ENCODE data around the gene CHPF2. TPM values are rescaled to one million over a fixed set of nuclear protein-coding genes. Genes with fewer than 3 reads are reported as not detected.

The CHPF2 gene
- total and polyA plus RNA-seq, 2 experiments from 2014 or later, result 48.0 to 120 TPM

- Histone ChIP-seq H3K27me3 (replicated peaks; ENCODE audit: insufficient read depth) (no peaks in the 10 kb centered on the region), H3K9me2 (ENCODE audit: insufficient read depth) (no peaks in the 10 kb centered on the region), H3K36me3 (ENCODE audit: low read depth) (peaks cover 6% of the 10 kb centered on the region; the same call in 1 of the 2 replicates), H2AFZ (peak overlapping the region; percentile 92; the same call in 1 of the 2 replicates), H3K4me3 (0 out of 2 replicates have a peak overlapping the region, but pooled peaks have one; percentile 100), H4K20me1 (ENCODE audit: insufficient read depth) (peaks cover 21% of the 10 kb centered on the region; the same call in 1 of the 2 replicates), H3K9me3 (ENCODE audit: low read depth) (no peaks in the 10 kb centered on the region), H3K27ac (no peak overlapping the region), H3F3A (ENCODE audit: insufficient read depth) (peaks cover 20% of the 10 kb centered on the region), H3K9ac (no peak overlapping the region), H3K79me2 (ENCODE audit: insufficient read depth) (peaks cover 55% of the 10 kb centered on the region), H3K4me2 (ENCODE audit: unreplicated experiment) (peak overlapping the region; percentile 86), H3K4me1 (ENCODE audit: insufficient read depth) (peaks cover 29% of the 10 kb centered on the region)
- in situ Hi-C loops (cut with MboI), result no loop called here
- peak; percentile 41 for DNase-seq
- 41 to 52% methylated on average over 1 of the region's 1 CpG for WGBS, 2 experiments (ENCODE audit: low coverage in 1 of 2, low lambda C conversion rate in 2 of 2, missing lambda C conversion rate in 2 of 2)
- no peak for TF ChIP-seq EZH2 (IDR thresholded peaks at IDR 0.05; ENCODE audit: insufficient read depth, poor library complexity, severe bottlenecking)
- no peak for TF ChIP-seq EZH2phosphoT487 (IDR thresholded peaks at IDR 0.05; ENCODE audit: insufficient read depth, low read depth)
These were observed 1.2 kb upstream of the CHPF2 start for GRCh38 chr7:151231080-151231479.

DNA sequence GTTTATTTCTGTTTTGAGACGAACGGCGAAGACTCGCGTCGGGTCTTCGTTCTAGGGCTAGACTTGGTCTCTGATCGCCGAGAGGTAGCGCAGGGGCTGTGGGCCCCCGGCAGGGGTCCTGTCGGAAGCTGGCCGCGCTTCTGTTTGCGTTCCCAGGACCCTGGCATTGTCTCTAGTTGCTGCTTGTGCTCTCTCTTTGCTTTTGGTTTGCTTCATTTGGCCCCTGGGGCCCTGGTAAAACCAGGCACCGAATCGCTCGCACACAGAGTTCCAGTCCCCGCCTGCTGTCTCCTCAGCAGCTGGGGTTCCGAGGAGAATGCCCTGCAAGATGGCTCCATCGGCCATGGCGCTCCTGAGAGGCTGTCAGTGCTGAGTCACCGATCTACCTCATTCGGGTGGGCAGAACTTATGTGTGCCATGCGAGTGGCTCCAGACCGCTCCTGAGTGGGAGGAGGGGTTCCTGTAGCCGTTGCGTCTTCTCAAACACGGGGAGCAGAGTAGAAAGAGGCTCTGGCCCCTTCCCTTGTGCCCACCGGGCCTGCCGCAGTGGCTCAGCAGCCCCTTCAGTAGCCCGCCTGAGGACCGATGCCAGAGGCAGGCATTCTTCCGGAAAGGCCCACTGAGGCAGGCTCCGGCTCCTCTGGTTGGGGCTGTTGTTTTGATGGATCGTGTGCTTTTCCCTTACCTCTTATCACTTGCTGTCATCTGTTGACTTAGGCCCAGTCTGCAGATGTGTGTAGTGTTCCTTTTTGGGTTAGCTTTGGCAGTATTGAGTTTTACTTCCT lies 826 bp downstream of the CHPF2 start:
- peak; percentile 98 for DNase-seq
- no peaks in the 10 kb centered on the region for H3K27me3 ChIP-seq (replicated peaks; ENCODE audit: insufficient read depth)
- WGBS, 2 experiments (ENCODE audit: low coverage in 1 of 2, low lambda C conversion rate in 2 of 2, missing lambda C conversion rate in 2 of 2), result 1 to 2% methylated on average over 34 to 36 of the region's 36 CpGs
- peak overlapping the region; percentile 98 for H3K27ac ChIP-seq
- peak overlapping the region; percentile 92 for H2AFZ ChIP-seq
- no peaks in the 10 kb centered on the region for H3K9me2 ChIP-seq (ENCODE audit: insufficient read depth)
- TF ChIP-seq EZH2phosphoT487 (IDR thresholded peaks at IDR 0.05; ENCODE audit: insufficient read depth, low read depth) (no peak), EZH2 (IDR thresholded peaks at IDR 0.05; ENCODE audit: insufficient read depth, poor library complexity, severe bottlenecking) (no peak)
- H3F3A ChIP-seq (ENCODE audit: insufficient read depth), result peaks cover 12% of the 10 kb centered on the region; the same call in 1 of the 2 replicates
- no peaks in the 10 kb centered on the region for H3K9me3 ChIP-seq (ENCODE audit: low read depth)
- H3K36me3 ChIP-seq (ENCODE audit: low read depth), result peaks cover 16% of the 10 kb centered on the region; the same call in 1 of the 2 replicates
- H4K20me1 ChIP-seq (ENCODE audit: insufficient read depth), result peaks cover 21% of the 10 kb centered on the region; the same call in 1 of the 2 replicates
- H3K4me3 ChIP-seq, result peak overlapping the region; percentile 100
- in situ Hi-C loops (cut with MboI), result no loop called here
- peak overlapping the region; percentile 86 for H3K4me2 ChIP-seq (ENCODE audit: unreplicated experiment)
- H3K9ac ChIP-seq, result peak overlapping the region; percentile 99
- H3K4me1 ChIP-seq (ENCODE audit: insufficient read depth), result peaks cover 23% of the 10 kb centered on the region
- peaks cover 66% of the 10 kb centered on the region for H3K79me2 ChIP-seq (ENCODE audit: insufficient read depth)

DNA sequence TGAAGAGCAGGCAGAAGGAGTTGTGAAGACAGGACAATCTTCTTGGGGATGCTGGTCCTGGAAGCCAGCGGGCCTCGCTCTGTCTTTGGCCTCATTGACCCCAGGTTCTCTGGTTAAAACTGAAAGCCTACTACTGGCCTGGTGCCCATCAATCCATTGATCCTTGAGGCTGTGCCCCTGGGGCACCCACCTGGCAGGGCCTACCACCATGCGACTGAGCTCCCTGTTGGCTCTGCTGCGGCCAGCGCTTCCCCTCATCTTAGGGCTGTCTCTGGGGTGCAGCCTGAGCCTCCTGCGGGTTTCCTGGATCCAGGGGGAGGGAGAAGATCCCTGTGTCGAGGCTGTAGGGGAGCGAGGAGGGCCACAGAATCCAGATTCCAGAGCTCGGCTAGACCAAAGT lies 1.5 kb downstream of the CHPF2 start:
- H3K4me1 ChIP-seq (ENCODE audit: insufficient read depth), result peaks cover 20% of the 10 kb centered on the region
- peak overlapping the region; percentile 86 for H3K4me2 ChIP-seq (ENCODE audit: unreplicated experiment)
- no peaks in the 10 kb centered on the region for H3K27me3 ChIP-seq (replicated peaks; ENCODE audit: insufficient read depth)
- WGBS, 2 experiments (ENCODE audit: low coverage in 1 of 2, low lambda C conversion rate in 2 of 2, missing lambda C conversion rate in 2 of 2), result 83 to 85% methylated on average over 9 of the region's 9 CpGs
- H2AFZ ChIP-seq, result no peak overlapping the region
- peak overlapping the region; percentile 98 for H3K27ac ChIP-seq
- H4K20me1 ChIP-seq (ENCODE audit: insufficient read depth), result peaks cover 21% of the 10 kb centered on the region; the same call in 1 of the 2 replicates
- H3K9ac ChIP-seq, result peak overlapping the region; percentile 99
- 0 out of 2 replicates have a peak, but pooled peaks cover 6% of the 10 kb centered on the region for H3F3A ChIP-seq (ENCODE audit: insufficient read depth)
- no peaks in the 10 kb centered on the region for H3K9me2 ChIP-seq (ENCODE audit: insufficient read depth)
- no peak for DNase-seq
- H3K4me3 ChIP-seq, result peak overlapping the region; percentile 100
- no peak for TF ChIP-seq EZH2phosphoT487 (IDR thresholded peaks at IDR 0.05; ENCODE audit: insufficient read depth, low read depth)
- no peak for TF ChIP-seq EZH2 (IDR thresholded peaks at IDR 0.05; ENCODE audit: insufficient read depth, poor library complexity, severe bottlenecking)
- H3K79me2 ChIP-seq (ENCODE audit: insufficient read depth), result peaks cover 73% of the 10 kb centered on the region
- peaks cover 22% of the 10 kb centered on the region; the same call in 1 of the 2 replicates for H3K36me3 ChIP-seq (ENCODE audit: low read depth)
- in situ Hi-C loops (cut with MboI), result no loop called here
- H3K9me3 ChIP-seq (ENCODE audit: low read depth), result no peaks in the 10 kb centered on the region

DNA sequence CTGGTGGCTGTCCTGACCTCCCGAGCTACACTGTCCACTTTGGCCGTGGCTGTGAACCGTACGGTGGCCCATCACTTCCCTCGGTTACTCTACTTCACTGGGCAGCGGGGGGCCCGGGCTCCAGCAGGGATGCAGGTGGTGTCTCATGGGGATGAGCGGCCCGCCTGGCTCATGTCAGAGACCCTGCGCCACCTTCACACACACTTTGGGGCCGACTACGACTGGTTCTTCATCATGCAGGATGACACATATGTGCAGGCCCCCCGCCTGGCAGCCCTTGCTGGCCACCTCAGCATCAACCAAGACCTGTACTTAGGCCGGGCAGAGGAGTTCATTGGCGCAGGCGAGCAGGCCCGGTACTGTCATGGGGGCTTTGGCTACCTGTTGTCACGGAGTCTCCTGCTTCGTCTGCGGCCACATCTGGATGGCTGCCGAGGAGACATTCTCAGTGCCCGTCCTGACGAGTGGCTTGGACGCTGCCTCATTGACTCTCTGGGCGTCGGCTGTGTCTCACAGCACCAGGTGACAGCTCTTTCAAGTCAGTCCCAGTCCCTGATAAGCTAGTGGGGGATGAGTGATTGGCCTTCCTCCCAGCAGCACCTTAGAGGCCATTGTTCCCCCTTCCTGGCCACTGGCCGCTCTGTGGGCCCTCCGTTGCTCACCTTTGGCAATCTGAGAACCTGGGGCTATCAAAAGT lies 3.0 kb downstream of the CHPF2 start:
- H3K27ac ChIP-seq, result no peak overlapping the region
- in situ Hi-C loops (cut with MboI), result no loop called here
- no peaks in the 10 kb centered on the region for H3K9me3 ChIP-seq (ENCODE audit: low read depth)
- no peak overlapping the region for H2AFZ ChIP-seq
- no peaks in the 10 kb centered on the region for H3K9me2 ChIP-seq (ENCODE audit: insufficient read depth)
- 0 out of 2 replicates have a peak overlapping the region, but pooled peaks have one; percentile 4 for H3K9ac ChIP-seq
- H4K20me1 ChIP-seq (ENCODE audit: insufficient read depth), result peaks cover 21% of the 10 kb centered on the region; the same call in 1 of the 2 replicates
- H3K36me3 ChIP-seq (ENCODE audit: low read depth), result peaks cover 28% of the 10 kb centered on the region; the same call in 1 of the 2 replicates
- no peak for DNase-seq
- H3K4me2 ChIP-seq (ENCODE audit: unreplicated experiment), result no peak overlapping the region
- peaks cover 20% of the 10 kb centered on the region for H3K4me1 ChIP-seq (ENCODE audit: insufficient read depth)
- H3K79me2 ChIP-seq (ENCODE audit: insufficient read depth), result peaks cover 87% of the 10 kb centered on the region
- 91 to 93% methylated on average over 28 of the region's 28 CpGs for WGBS, 2 experiments (ENCODE audit: low coverage in 1 of 2, low lambda C conversion rate in 2 of 2, missing lambda C conversion rate in 2 of 2)
- no peak overlapping the region for H3K4me3 ChIP-seq
- 0 out of 2 replicates have a peak, but pooled peaks cover 6% of the 10 kb centered on the region for H3F3A ChIP-seq (ENCODE audit: insufficient read depth)
- H3K27me3 ChIP-seq (replicated peaks; ENCODE audit: insufficient read depth), result no peaks in the 10 kb centered on the region
- TF ChIP-seq EZH2phosphoT487 (IDR thresholded peaks at IDR 0.05; ENCODE audit: insufficient read depth, low read depth) (no peak), EZH2 (IDR thresholded peaks at IDR 0.05; ENCODE audit: insufficient read depth, poor library complexity, severe bottlenecking) (no peak)
